ENCODE data around the gene DNAJB13. TPM values are rescaled to one million over a fixed set of nuclear protein-coding genes. Genes with fewer than 3 reads are reported as not detected.

The DNAJB13 gene
- total and polyA plus RNA-seq, 8 donors: 0.22 to 2.1 (median 0.47) TPM

DNA sequence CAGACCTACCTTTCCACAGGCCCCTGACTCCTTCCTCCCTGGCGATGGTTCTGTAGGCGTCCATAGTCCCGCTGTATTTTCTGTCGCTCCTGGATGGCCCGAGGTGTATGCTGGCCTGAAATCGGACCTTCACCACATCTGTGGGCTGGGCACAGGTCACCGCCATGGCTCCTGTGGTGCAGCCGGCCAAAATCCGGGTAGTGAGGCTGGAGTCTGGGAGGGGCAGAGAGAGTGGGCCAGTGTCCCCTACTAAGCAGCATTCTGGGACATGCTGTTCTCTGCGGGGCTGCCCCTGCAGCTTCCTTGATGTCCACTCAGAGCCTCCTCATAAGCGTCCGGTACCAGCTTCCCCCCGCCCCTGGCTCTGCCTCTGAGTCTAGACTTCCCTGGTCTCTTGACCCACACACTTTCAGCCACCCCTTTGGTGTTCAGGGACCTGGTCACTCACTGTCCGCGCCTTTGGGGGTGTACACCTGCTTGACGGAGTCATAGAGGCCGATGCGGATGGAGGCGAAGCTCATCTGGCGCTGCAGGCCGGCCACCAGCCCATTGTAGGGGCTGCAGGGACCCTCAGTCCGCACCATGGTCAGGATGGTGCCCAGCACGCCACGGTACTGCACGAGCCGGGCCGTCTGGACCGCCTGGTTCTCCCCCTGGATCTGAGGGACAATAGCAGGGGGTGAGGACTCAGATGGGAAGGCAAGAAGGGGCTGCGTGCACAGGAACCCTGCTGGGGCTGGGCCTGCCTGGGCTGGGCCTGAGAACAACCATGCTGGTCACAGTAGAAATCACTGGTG lies 55.1 kb downstream of the DNAJB13 start:
- intact Hi-C loops (cut with DNase I): no loop called here
- WGBS, 2 donors: 92 to 93% methylated on average over 29 of the region's 29 CpGs
- no peaks in the 10 kb centered on the region for H3K9me3 ChIP-seq
- TF ChIP-seq, protein P1, sequence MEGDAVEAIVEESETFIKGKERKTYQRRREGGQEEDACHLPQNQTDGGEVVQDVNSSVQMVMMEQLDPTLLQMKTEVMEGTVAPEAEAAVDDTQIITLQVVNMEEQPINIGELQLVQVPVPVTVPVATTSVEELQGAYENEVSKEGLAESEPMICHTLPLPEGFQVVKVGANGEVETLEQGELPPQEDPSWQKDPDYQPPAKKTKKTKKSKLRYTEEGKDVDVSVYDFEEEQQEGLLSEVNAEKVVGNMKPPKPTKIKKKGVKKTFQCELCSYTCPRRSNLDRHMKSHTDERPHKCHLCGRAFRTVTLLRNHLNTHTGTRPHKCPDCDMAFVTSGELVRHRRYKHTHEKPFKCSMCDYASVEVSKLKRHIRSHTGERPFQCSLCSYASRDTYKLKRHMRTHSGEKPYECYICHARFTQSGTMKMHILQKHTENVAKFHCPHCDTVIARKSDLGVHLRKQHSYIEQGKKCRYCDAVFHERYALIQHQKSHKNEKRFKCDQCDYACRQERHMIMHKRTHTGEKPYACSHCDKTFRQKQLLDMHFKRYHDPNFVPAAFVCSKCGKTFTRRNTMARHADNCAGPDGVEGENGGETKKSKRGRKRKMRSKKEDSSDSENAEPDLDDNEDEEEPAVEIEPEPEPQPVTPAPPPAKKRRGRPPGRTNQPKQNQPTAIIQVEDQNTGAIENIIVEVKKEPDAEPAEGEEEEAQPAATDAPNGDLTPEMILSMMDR (IDR thresholded peaks at IDR 0.05): no peak
- no peak overlapping the region for H3K4me3 ChIP-seq
- no peak for ATAC-seq
- H3K36me3 ChIP-seq: no peaks in the 10 kb centered on the region
- FAIRE-seq: no peak
- DNase-seq: no peak
- no peak overlapping the region for H3K27ac ChIP-seq
- no peaks in the 10 kb centered on the region for H3K27me3 ChIP-seq
- H3K4me1 ChIP-seq: no peaks in the 10 kb centered on the region

DNA sequence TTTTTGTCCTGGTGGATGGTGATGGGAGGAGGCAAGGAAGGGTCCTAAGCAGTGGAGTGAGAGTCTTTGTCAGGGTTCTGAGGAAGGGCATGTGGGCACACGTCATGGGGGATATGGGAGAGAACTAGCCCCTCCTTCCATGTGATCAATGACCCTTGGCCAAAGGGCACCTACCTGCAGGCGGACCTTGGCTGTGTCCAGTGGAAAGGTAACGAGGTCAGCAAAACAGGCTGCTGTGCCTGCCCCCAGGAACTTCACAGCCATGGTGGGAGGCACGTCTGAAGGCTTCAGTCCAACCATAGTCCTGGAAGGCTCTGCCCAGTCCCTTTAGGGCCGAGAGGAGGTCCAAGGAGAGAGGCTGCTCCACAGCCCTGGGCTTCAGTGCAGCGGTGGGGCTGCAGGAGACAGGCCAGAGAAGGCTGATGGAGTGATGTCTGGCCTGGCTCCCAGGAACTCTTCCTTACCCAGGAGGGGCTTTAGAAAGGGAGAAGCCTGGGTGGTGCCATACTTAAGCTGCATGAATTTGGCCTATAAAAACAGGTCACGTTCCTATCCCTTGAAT lies 56.0 kb downstream of the DNAJB13 start:
- no peaks in the 10 kb centered on the region for H3K27me3 ChIP-seq
- ATAC-seq (no peak), FAIRE-seq (no peak), DNase-seq (no peak)
- intact Hi-C loops (cut with DNase I): no loop called here
- no peaks in the 10 kb centered on the region for H3K4me1 ChIP-seq
- H3K4me3 ChIP-seq: no peak overlapping the region
- TF ChIP-seq, protein P1 (IDR thresholded peaks at IDR 0.05): no peak
- no peaks in the 10 kb centered on the region for H3K36me3 ChIP-seq
- 72 to 80% methylated on average over 7 of the region's 7 CpGs for WGBS, 2 donors
- no peak overlapping the region for H3K27ac ChIP-seq
- H3K9me3 ChIP-seq: no peaks in the 10 kb centered on the region

- H3K27ac ChIP-seq: no peak overlapping the region
- H3K4me1 ChIP-seq: no peaks in the 10 kb centered on the region
- H3K4me3 ChIP-seq: no peak overlapping the region
- TF ChIP-seq, protein P1 (IDR thresholded peaks at IDR 0.05): no peak
- FAIRE-seq (no peak), DNase-seq (no peak), ATAC-seq (no peak)
- no peaks in the 10 kb centered on the region for H3K27me3 ChIP-seq
- no peaks in the 10 kb centered on the region for H3K9me3 ChIP-seq
- intact Hi-C loops (cut with DNase I): no loop called here
- no peaks in the 10 kb centered on the region for H3K36me3 ChIP-seq
- WGBS, 2 donors: 87 to 88% methylated on average over 6 of the region's 6 CpGs
These were observed 57.0 kb downstream of the DNAJB13 start for GRCh38 chr11:74007691-74008372.

GRCh38 chr11:74008373-74009229 lies 57.8 kb downstream of the DNAJB13 start, which contains the start of gene UCP3:
Gene UCP3 (minus strand): TSS chr11:74009085. CDS start chr11:74007042, 2,043 bp downstream.
- H3K4me3 ChIP-seq: no peak within 1 kb of the TSS
- H3K27me3 ChIP-seq: no peaks in the 10 kb centered on the region
- no peaks in the 10 kb centered on the region for H3K9me3 ChIP-seq
- H3K36me3 ChIP-seq: no peaks in the 10 kb centered on the region
- ATAC-seq (no peak), FAIRE-seq (no peak), DNase-seq (no peak)
- WGBS, 2 donors: 77 to 79% methylated on average over 9 of the region's 9 CpGs
- no peaks in the 10 kb centered on the region for H3K4me1 ChIP-seq
- intact Hi-C loops (cut with DNase I): no loop called here
- TF ChIP-seq, protein P1 (IDR thresholded peaks at IDR 0.05): no peak
- no peak within 1 kb of the TSS for H3K27ac ChIP-seq

Measured in pancreas (tissue), 10 donors.